ENCODE data around the gene NEK7. TPM values are rescaled to one million over a fixed set of nuclear protein-coding genes. Genes with fewer than 3 reads are reported as not detected.
A peak's percentile ranks its signal among the peaks of the same experiment; 100 is the strongest.

The NEK7 gene
- total RNA-seq, 2 experiments from 2014 or later: 68.9 to 71.7 TPM

DNA sequence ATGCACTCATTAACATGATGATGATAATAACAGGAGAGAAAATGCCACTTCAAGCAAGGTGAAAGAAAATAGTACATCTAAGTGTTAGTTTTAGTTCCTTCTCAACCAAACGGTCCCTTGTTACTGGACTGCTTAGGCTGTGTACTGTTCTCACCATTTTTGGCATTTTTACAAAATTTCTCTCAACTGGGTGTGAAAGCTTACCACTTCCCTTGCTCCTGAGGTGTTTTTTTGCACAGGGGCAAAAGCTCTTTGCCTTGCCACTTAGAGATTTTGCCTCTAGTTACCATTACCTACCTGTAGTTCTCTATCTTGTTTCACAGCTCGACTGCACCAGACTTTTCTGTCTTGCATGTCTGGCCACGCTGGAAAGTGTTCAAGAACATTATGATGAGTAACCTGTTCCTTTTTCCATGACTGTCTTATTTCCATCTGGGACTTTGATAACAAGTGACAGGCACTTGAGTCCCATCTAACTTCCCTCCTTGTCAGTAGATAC lies 10.7 kb downstream of the NEK7 start:
- H3K27me3 Mint-ChIP-seq: no peaks in the 10 kb centered on the region
- peak; percentile 45 for ATAC-seq (ENCODE audit: low read depth)
- POLR2A ChIA-PET: interaction anchor here (1.0 to 2.8 kb wide), 2 partner anchors 9 to 11 kb away, joined by 3 to 17 read pairs; partner anchors contain the start of gene NEK7
- H3K9me3 Mint-ChIP-seq: no peaks in the 10 kb centered on the region
- H3K36me3 Mint-ChIP-seq: peaks cover 4% of the 10 kb centered on the region
- no peak for DNase-seq
- peak overlapping the region; percentile 82 for H3K4me3 Mint-ChIP-seq
- peak overlapping the region; percentile 94 for H3K27ac Mint-ChIP-seq
- H3K4me1 Mint-ChIP-seq: peaks cover 71% of the 10 kb centered on the region

DNA sequence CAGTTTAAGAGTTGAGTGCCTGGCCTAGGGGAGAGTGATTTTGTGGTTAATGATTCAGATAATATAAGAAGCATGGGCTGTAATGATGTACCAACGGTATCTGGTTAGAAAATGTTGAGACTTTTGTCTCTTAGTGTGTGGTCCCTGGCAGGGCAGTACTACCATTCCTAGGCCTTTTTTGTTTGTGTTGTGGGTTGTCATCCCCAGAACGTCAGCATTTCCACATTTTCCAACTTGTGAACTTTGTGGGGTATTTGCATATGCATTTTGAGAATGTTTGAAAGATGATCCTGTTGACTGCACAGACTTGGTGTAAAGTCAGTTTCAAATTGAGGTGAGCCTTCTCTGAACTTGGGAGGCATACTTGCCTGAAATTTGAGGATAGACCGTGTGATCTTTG lies 11.4 kb downstream of the NEK7 start:
- peaks cover 76% of the 10 kb centered on the region for H3K4me1 Mint-ChIP-seq
- POLR2A ChIA-PET: interaction anchor here (2.8 kb wide), 1 partner anchor 10 kb away, joined by 17 read pairs; no protein-coding TSS in a partner anchor
- peak overlapping the region; percentile 94 for H3K27ac Mint-ChIP-seq
- H3K27me3 Mint-ChIP-seq: no peaks in the 10 kb centered on the region
- no peak for ATAC-seq (ENCODE audit: low read depth)
- peaks cover 4% of the 10 kb centered on the region for H3K36me3 Mint-ChIP-seq
- H3K9me3 Mint-ChIP-seq: no peaks in the 10 kb centered on the region
- H3K4me3 Mint-ChIP-seq: peak overlapping the region; percentile 82
- no peak for DNase-seq

DNA sequence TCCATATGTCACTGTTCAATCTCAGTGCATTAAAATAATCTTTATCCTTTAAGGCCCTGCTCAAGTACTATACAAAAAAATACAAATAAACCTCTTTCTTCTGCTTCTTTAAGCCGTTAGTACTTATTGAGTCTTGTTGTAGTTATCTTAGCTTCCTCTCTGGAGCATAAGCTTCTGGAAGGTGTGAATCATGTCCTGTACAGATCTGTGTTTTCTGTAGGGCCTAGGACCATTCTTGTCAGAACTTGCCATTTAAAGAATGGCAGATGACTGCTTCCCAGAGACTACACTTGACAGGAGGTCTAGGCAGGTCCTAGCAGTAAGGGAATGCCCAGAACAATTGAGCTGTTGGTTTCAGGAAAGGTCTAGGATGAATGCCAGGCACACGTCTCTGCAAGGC lies 12.9 kb downstream of the NEK7 start:
- Mint-ChIP-seq H3K4me3 (peak overlapping the region; percentile 51), H3K9me3 (no peaks in the 10 kb centered on the region), H3K4me1 (peaks cover 76% of the 10 kb centered on the region), H3K27ac (peak overlapping the region; percentile 82), H3K36me3 (peaks cover 4% of the 10 kb centered on the region), H3K27me3 (no peaks in the 10 kb centered on the region)
- ATAC-seq (ENCODE audit: low read depth) (peak; percentile 15), DNase-seq (no peak)
- POLR2A ChIA-PET: interaction anchor here (0.7 to 2.8 kb wide), 2 partner anchors 11 to 15 kb away, joined by 3 to 17 read pairs; no protein-coding TSS in a partner anchor

DNA sequence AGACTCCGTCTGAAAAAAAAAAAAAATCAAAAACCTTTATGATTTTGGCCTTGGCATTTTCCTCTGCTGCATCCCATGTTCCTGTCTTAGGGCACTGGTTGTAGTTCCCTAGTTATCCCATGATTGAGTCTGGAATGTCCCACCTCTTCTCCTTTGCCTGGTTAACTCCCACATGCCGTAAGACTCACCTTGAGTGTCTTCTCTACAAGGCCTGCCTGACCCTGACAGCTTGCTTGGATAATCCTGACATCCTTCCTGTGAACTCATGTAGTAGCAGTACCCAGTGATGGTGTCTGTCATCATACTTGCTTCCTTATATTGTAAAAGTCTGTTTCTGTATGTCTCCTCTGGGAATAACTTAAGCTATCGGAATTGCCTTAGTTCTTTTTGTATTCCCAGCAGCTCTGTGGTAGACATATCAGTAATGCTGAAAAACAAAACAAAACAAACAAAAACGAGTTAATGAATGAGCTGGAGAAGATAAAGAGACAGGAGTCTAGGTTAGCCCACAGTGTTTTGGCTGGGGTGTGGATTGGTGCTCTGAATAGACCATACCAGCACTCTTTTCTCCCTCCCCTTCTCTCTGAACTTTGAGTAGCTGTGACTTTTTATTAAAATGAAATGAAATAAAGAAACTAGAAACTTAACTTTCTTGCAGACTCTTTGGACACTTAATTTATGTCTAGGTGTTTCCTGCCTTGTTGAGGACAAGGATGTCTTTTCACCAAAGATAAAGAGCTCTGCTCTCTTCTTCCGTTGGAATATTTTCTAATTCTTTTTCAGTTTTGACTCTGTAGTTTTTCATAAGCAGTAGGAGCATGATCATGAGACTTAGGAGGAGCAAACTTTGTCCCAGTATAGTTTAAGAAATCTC lies 15.1 kb downstream of the NEK7 start:
- Mint-ChIP-seq H3K4me3 (peak overlapping the region; percentile 45), H3K27me3 (no peaks in the 10 kb centered on the region), H3K4me1 (peaks cover 75% of the 10 kb centered on the region), H3K36me3 (peaks cover 4% of the 10 kb centered on the region), H3K9me3 (no peaks in the 10 kb centered on the region), H3K27ac (peak overlapping the region; percentile 79)
- POLR2A ChIA-PET: interaction anchor here (1.0 to 1.8 kb wide), 4 partner anchors 11 to 74 kb away, joined by 3 to 10 read pairs (median 6); partner anchors contain the start of gene NEK7
- DNase-seq: no peak
- no peak for ATAC-seq (ENCODE audit: low read depth)

DNA sequence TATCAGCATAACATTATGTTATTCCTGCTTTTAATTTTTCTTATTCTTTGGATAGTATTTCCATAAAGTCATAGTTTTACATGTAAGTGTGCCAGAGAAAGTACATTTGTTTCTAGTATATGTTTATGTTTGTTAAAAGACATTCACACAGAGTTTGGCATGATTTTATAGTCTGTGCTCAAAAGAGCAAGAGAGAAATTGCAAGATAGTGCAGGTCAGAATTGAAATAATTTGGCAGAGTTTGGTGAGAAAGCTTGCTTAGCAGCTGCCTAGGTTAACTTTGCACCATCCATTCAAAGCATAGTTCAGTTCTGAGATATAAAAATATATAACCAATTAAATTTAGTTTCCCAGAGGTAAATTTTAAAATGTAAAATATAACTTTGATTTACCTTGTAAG lies 17.0 kb downstream of the NEK7 start:
- H3K4me1 Mint-ChIP-seq: peaks cover 75% of the 10 kb centered on the region
- no peaks in the 10 kb centered on the region for H3K27me3 Mint-ChIP-seq
- H3K27ac Mint-ChIP-seq: peak overlapping the region; percentile 62
- peaks cover 4% of the 10 kb centered on the region for H3K36me3 Mint-ChIP-seq
- peak overlapping the region; percentile 71 for H3K4me3 Mint-ChIP-seq
- POLR2A ChIA-PET: interaction anchor here (0.7 to 1.8 kb wide), 4 partner anchors 13 to 399 kb away, joined by 3 to 5 read pairs (median 4); partner anchors contain the start of genes DENND1B and NEK7
- DNase-seq: no peak
- no peaks in the 10 kb centered on the region for H3K9me3 Mint-ChIP-seq
- no peak for ATAC-seq (ENCODE audit: low read depth)

DNA sequence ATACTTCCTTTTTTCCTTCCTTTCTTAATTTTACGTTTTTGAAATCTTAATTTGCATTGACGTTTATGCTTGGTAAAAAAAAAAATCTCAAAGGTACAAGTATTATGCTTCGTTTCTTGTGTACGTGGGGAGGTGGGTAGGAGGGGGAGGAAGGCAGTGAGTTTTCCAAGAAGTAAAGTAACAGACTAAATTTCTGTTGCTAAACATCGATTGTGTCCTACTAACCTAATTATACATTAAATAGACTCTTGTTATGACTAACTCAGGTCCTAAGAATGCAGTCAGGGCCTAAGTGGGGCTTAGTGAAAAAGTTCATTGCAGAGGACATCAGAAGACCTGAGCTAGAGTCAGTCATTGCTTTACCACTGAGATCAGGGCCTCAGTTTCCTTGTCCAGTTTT lies 17.5 kb downstream of the NEK7 start:
- H3K27ac Mint-ChIP-seq: peak overlapping the region; percentile 78
- peaks cover 4% of the 10 kb centered on the region for H3K36me3 Mint-ChIP-seq
- H3K27me3 Mint-ChIP-seq: no peaks in the 10 kb centered on the region
- peaks cover 76% of the 10 kb centered on the region for H3K4me1 Mint-ChIP-seq
- DNase-seq (no peak), ATAC-seq (ENCODE audit: low read depth) (no peak)
- no peaks in the 10 kb centered on the region for H3K9me3 Mint-ChIP-seq
- POLR2A ChIA-PET: interaction anchor here (0.7 to 1.2 kb wide), 5 partner anchors 12 to 399 kb away, joined by 3 to 5 read pairs (median 4); partner anchors contain the start of gene DENND1B
- H3K4me3 Mint-ChIP-seq: peak overlapping the region; percentile 71

DNA sequence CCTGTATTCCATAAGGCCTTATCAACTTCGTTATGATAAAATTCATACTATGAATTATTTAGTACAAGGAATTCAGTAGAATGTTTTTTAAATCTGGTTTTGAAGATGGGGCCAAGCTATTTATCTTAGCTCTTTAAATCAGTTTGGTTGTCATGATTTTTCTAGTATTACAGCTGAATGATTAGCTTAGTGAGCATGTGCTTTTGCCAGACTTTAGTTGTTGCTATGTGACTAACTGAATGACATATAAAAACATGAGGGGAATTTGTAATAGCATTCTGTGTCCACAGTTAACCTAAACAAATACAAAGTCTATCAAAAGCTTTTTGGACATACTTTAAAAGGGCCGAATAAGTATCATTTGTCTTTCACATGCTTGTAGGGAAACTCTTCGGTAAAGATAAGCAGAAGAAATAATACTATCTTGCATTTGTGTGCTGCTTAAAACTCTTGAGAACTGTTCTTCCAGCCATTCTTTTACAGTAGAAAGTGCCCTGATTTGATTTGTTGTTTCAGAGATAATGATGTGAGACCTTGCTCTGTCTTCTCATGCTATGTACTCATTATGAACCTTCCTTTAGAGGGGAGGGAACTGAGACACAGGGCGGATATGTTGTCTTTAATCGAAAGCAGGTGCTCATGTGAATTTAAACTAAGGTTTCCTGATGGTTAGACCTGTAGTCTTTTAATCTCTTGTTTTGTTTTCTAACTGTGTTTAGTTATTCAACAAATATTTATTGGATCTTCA lies 18.8 kb downstream of the NEK7 start:
- DNase-seq: no peak
- H3K9me3 Mint-ChIP-seq: no peaks in the 10 kb centered on the region
- peaks cover 77% of the 10 kb centered on the region for H3K4me1 Mint-ChIP-seq

DNA sequence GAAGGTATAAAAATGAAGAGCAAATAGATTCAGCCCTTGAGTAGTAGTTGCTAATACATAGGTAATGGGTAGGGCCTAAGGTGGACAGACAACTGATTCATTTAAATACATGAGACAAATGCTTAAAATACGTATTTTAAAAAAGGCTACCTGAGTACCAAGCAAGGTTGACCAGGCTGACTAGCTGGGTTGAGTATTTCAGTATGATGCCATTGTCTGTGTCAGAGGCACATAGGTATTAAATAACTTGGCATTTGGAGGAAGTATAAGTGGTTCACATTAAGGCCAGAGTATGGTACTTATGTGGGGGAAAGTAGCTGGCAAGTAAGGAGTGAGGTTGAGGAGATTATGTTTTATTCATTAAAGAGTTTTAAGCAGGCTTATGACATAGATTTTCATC lies 19.4 kb downstream of the NEK7 start:
- no peaks in the 10 kb centered on the region for H3K9me3 Mint-ChIP-seq
- ATAC-seq (ENCODE audit: low read depth) (no peak), DNase-seq (no peak)
- H3K36me3 Mint-ChIP-seq: peaks cover 2% of the 10 kb centered on the region
- peak overlapping the region; percentile 63 for H3K4me3 Mint-ChIP-seq
- no peaks in the 10 kb centered on the region for H3K27me3 Mint-ChIP-seq
- POLR2A ChIA-PET: interaction anchor here (1.4 kb wide), 1 partner anchor 12 kb away, joined by 3 read pairs; no protein-coding TSS in a partner anchor
- peaks cover 79% of the 10 kb centered on the region for H3K4me1 Mint-ChIP-seq
- H3K27ac Mint-ChIP-seq: peak overlapping the region; percentile 75

More for the DNA sequence above, 18.8 kb downstream of the NEK7 start:
- Mint-ChIP-seq H3K27ac (peak overlapping the region; percentile 75), H3K4me3 (peak overlapping the region; percentile 63), H3K27me3 (no peaks in the 10 kb centered on the region), H3K36me3 (peaks cover 2% of the 10 kb centered on the region)
- POLR2A ChIA-PET: interaction anchor here (1.2 to 1.4 kb wide), 2 partner anchors 12 to 17 kb away, joined by 3 to 5 read pairs; no protein-coding TSS in a partner anchor
- ATAC-seq (ENCODE audit: low read depth): peak; percentile 77

DNA sequence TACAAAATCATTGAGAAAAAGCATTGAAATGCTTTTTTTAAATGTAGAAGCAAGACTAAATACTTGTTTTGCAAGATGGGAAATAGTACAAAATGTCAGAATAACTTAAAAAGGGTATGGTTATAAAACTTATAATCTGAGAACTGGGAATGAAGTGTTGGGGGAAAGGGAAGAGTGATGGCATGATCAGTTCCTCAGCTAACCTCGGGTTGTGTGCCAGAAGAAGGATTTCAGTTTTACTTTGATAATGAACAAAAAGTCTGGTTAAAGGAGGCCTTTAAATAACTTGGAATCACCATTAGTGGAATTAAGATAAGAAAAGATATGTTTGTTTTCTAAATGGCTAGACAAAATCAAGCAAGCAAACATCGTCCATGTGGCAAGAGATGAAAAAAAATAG lies 20.7 kb downstream of the NEK7 start:
- DNase-seq (no peak), ATAC-seq (ENCODE audit: low read depth) (no peak)
- H3K27ac Mint-ChIP-seq: no peak overlapping the region
- peaks cover 81% of the 10 kb centered on the region for H3K4me1 Mint-ChIP-seq
- H3K27me3 Mint-ChIP-seq: no peaks in the 10 kb centered on the region
- POLR2A ChIA-PET: interaction anchor here (1.3 kb wide), 1 partner anchor 21 kb away, joined by 3 read pairs; no protein-coding TSS in a partner anchor
- peaks cover 6% of the 10 kb centered on the region for H3K36me3 Mint-ChIP-seq
- no peaks in the 10 kb centered on the region for H3K9me3 Mint-ChIP-seq
- peak overlapping the region; percentile 57 for H3K4me3 Mint-ChIP-seq

DNA sequence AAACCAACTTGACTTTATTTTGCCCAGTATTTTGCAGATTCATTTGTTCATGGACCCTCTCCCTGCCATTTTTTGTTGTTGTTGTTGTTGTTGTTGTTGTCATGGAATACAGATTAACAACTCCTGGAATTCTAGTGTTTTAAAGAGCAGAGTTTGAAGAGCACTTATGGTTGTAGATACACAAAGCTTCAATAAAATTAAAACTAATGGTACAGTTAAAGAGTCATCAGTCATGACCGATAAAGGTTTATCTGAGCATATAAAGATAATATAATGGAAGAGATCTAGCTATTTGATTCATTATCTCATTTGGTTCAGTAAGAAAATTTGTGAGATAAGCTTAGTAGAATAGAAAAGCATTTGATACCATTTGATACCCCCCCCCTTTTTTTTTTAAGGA lies 21.8 kb downstream of the NEK7 start:
- DNase-seq: no peak
- POLR2A ChIA-PET: no interaction called here
- H3K36me3 Mint-ChIP-seq: peaks cover 9% of the 10 kb centered on the region
- H3K4me1 Mint-ChIP-seq: peaks cover 76% of the 10 kb centered on the region
- H3K9me3 Mint-ChIP-seq: no peaks in the 10 kb centered on the region
- ATAC-seq (ENCODE audit: low read depth): no peak
- H3K27ac Mint-ChIP-seq: peak overlapping the region; percentile 63
- H3K27me3 Mint-ChIP-seq: no peaks in the 10 kb centered on the region
- no peak overlapping the region for H3K4me3 Mint-ChIP-seq

DNA sequence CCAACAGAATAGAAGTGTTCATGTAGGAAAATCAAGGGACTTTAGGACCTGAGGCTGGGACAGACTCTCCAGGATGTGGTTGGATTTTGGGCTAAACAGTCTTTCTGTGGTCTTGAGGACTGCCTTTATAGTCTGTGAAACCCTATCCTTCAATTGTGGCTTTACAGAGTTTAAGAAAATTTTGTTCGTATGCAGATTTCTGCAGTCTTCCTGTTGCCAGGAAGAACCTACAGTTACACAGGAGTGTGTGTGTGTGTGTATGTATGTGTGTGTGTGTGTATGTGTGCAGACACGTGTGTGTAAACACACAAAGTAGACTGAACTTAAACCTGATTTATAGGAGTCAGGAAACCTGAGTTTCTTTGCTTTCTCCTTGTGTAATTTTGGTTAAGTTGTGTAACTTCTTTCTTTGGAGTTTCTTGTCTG lies 22.8 kb downstream of the NEK7 start:
- POLR2A ChIA-PET: no interaction called here
- Mint-ChIP-seq H3K4me3 (peak overlapping the region; percentile 56), H3K9me3 (no peaks in the 10 kb centered on the region), H3K4me1 (peaks cover 72% of the 10 kb centered on the region), H3K27me3 (no peaks in the 10 kb centered on the region), H3K27ac (peak overlapping the region; percentile 53), H3K36me3 (peaks cover 12% of the 10 kb centered on the region)
- ATAC-seq (ENCODE audit: low read depth) (peak; percentile 67), DNase-seq (no peak)

DNA sequence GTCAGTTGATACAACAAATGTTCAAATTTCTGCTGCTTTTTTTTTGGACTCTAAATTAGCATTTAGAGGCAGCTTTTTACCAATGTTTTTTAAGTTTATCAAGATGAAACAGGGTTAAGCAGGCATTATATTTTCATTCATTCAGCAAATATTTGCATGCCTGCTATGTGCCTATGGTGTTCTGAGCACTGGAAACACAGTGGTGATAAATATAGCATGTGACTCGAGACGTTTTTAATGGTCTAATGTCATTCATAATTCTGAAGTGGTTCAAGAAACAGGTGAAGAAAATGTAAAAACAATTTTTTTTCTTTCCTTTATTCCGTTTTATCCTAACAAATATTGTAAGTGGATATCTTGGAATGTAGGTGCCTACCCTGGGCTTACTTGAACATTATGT lies 26.8 kb downstream of the NEK7 start:
- no peak overlapping the region for H3K4me3 Mint-ChIP-seq
- H3K36me3 Mint-ChIP-seq: peaks cover 12% of the 10 kb centered on the region
- H3K9me3 Mint-ChIP-seq: no peaks in the 10 kb centered on the region
- POLR2A ChIA-PET: interaction anchor here (1.7 kb wide), 1 partner anchor 11 kb away, joined by 6 read pairs; no protein-coding TSS in a partner anchor
- DNase-seq (no peak), ATAC-seq (ENCODE audit: low read depth) (no peak)
- peaks cover 67% of the 10 kb centered on the region for H3K4me1 Mint-ChIP-seq
- H3K27me3 Mint-ChIP-seq: no peaks in the 10 kb centered on the region
- no peak overlapping the region for H3K27ac Mint-ChIP-seq

DNA sequence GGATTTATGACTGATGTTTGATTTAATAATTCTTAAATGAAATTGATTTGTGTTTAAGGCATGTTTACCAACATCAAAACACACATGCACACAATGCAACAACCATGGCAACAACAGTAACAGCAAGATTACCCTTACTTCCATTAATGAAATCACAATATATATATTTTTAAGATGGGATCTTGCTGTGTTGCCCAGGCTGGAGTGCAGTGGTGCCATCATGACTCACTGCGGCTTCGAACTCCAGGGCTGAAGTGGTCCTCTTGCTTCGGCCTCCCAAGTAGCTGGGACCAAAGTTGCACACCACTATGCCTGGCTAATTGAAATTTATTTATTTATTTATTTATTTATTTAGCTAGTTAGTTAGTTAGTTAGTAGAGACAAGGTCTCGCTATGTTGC lies 27.7 kb downstream of the NEK7 start:
- Mint-ChIP-seq H3K27ac (no peak overlapping the region), H3K4me1 (peaks cover 62% of the 10 kb centered on the region), H3K4me3 (no peak overlapping the region), H3K36me3 (peaks cover 12% of the 10 kb centered on the region), H3K27me3 (no peaks in the 10 kb centered on the region), H3K9me3 (no peaks in the 10 kb centered on the region)
- POLR2A ChIA-PET: interaction anchor here (1.0 kb wide), 1 partner anchor 15 kb away, joined by 3 read pairs; no protein-coding TSS in a partner anchor
- DNase-seq: no peak
- ATAC-seq (ENCODE audit: low read depth): no peak

Data from activated naive CD8-positive, alpha-beta T cell treated with anti-CD3 and anti-CD28 coated beads, Interleukin-2, amount 10 ng/mL, durations not matched to agents 7 days and 5 days (primary cell).